Measurements from ENCODE around the gene IGIP.

Gene IGIP

GRCh38 chr5:140141241-140141640 is 15.5 kb downstream of the IGIP start:
- TF ChIP-seq POLR2AphosphoS5 (IDR thresholded peaks at IDR 0.05; ENCODE audit: low read depth, low read length) (no peak), TAF1 (IDR thresholded peaks at IDR 0.05; ENCODE audit: borderline replicate concordance, insufficient read depth, low read length) (no peak)

DNA sequence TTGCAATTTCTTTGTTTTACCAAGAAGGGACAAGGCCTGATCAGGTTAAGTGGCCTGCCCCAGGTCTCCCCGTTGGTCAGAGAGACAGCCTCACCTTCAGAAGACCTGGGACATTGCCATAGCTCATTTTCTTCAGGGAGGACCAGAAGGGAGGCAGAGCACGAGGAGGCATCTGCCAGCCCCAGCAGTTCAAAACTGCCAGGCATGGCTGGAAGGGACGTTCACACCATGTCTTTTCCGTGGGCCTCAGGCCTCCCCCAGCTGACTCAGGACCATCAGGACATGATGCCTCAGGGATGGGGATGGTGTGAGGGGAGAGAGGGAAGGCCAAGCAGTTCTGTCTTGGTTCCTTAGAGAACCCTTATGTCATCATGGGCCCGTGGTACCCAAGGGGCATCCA is 16.5 kb downstream of the IGIP start:
- TF ChIP-seq SIN3A (IDR thresholded peaks at IDR 0.05; ENCODE audit: borderline replicate concordance, insufficient read depth, low read length) (no peak), POLR2AphosphoS5 (IDR thresholded peaks at IDR 0.05; ENCODE audit: low read depth, low read length) (no peak), TAF1 (IDR thresholded peaks at IDR 0.05; ENCODE audit: borderline replicate concordance, insufficient read depth, low read length) (no peak), FOXP2 (optimal IDR thresholded peaks at IDR 0.05; ENCODE audit: borderline replicate concordance, extremely low read depth, extremely low read length, insufficient read depth) (no peak)
- TF ChIP-seq, protein P1, sequence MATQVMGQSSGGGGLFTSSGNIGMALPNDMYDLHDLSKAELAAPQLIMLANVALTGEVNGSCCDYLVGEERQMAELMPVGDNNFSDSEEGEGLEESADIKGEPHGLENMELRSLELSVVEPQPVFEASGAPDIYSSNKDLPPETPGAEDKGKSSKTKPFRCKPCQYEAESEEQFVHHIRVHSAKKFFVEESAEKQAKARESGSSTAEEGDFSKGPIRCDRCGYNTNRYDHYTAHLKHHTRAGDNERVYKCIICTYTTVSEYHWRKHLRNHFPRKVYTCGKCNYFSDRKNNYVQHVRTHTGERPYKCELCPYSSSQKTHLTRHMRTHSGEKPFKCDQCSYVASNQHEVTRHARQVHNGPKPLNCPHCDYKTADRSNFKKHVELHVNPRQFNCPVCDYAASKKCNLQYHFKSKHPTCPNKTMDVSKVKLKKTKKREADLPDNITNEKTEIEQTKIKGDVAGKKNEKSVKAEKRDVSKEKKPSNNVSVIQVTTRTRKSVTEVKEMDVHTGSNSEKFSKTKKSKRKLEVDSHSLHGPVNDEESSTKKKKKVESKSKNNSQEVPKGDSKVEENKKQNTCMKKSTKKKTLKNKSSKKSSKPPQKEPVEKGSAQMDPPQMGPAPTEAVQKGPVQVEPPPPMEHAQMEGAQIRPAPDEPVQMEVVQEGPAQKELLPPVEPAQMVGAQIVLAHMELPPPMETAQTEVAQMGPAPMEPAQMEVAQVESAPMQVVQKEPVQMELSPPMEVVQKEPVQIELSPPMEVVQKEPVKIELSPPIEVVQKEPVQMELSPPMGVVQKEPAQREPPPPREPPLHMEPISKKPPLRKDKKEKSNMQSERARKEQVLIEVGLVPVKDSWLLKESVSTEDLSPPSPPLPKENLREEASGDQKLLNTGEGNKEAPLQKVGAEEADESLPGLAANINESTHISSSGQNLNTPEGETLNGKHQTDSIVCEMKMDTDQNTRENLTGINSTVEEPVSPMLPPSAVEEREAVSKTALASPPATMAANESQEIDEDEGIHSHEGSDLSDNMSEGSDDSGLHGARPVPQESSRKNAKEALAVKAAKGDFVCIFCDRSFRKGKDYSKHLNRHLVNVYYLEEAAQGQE (IDR thresholded peaks at IDR 0.05; ENCODE audit: insufficient read depth in 1 of 2, low read depth in 2 of 2, low read length in 2 of 2), result no peak

DNA sequence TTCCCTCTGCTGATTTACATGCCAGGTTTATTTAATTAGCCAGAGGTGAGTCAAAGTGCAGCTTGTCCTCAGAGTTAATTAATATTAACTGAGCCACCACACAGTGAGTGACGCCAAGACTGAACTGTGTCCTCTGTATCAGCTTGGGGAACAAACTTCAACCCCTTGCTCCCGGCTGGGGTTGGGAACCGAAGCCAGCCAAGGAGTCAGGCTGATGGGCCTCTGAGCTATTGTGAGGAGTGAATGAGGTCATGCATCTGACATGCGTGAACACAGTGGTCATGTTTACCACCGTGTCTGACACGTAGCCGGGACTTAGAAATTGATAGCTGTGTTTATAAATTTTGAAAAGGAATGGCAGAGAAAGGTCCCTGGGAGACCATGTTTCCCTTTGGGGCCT is 17.1 kb downstream of the IGIP start:
- TF ChIP-seq POLR2AphosphoS5 (IDR thresholded peaks at IDR 0.05; ENCODE audit: low read depth, low read length), result no peak
- TF ChIP-seq FOXP2 (optimal IDR thresholded peaks at IDR 0.05; ENCODE audit: borderline replicate concordance, extremely low read depth, extremely low read length, insufficient read depth), result no peak
- TF ChIP-seq, protein P1 (IDR thresholded peaks at IDR 0.05; ENCODE audit: insufficient read depth in 1 of 2, low read depth in 2 of 2, low read length in 2 of 2), result no peak
- no peak for TF ChIP-seq SIN3A (IDR thresholded peaks at IDR 0.05; ENCODE audit: borderline replicate concordance, insufficient read depth, low read length)
- no peak for TF ChIP-seq TAF1 (IDR thresholded peaks at IDR 0.05; ENCODE audit: borderline replicate concordance, insufficient read depth, low read length)

DNA sequence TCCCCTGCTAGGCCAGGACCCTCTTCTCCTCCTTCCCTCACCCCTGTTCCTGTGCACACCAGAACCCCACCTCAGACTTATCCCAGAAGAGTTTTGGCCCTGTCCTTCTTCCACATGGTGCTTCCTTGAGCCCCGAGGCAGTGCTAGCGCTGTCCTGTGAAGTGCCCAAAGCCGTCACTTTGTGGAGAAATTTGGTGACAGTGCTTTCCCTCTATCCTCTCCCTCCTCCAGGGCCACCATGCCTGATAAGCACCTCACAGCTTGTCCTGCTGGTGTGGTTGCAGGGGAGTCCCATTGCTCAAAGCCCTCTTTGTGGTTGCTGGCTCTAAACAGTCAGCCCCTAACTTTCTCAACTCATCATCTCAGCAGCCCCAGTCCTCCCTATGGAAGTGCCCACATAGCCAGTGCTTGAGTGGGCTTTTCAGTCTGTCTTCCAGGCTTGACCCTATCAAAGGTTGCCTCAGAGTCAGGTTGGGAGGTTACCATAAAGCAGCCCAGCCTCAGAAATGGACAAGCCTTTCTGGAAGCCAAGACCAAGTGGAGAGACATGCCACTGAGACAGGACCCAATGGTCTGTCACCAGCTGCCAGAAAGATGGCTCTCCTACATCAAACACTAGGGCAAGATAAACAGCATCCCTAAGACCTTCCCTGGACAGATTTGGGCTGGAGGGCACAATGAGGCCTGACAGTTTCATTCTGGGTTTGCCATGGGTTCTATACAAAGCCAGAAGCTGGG is 18.0 kb downstream of the IGIP start:
- TF ChIP-seq TAF1 (IDR thresholded peaks at IDR 0.05; ENCODE audit: borderline replicate concordance, insufficient read depth, low read length) (no peak), FOXP2 (optimal IDR thresholded peaks at IDR 0.05; ENCODE audit: borderline replicate concordance, extremely low read depth, extremely low read length, insufficient read depth) (no peak), POLR2AphosphoS5 (IDR thresholded peaks at IDR 0.05; ENCODE audit: low read depth, low read length) (no peak), SIN3A (IDR thresholded peaks at IDR 0.05; ENCODE audit: borderline replicate concordance, insufficient read depth, low read length) (no peak)
- TF ChIP-seq, protein P1 (IDR thresholded peaks at IDR 0.05; ENCODE audit: insufficient read depth in 1 of 2, low read depth in 2 of 2, low read length in 2 of 2), result no peak

GRCh38 chr5:140145256-140145655 is 19.5 kb downstream of the IGIP start:
- TF ChIP-seq POLR2AphosphoS5 (IDR thresholded peaks at IDR 0.05; ENCODE audit: low read depth, low read length) (no peak), SIN3A (IDR thresholded peaks at IDR 0.05; ENCODE audit: borderline replicate concordance, insufficient read depth, low read length) (no peak), FOXP2 (optimal IDR thresholded peaks at IDR 0.05; ENCODE audit: borderline replicate concordance, extremely low read depth, extremely low read length, insufficient read depth) (no peak), TAF1 (IDR thresholded peaks at IDR 0.05; ENCODE audit: borderline replicate concordance, insufficient read depth, low read length) (no peak)
- TF ChIP-seq, protein P1 (IDR thresholded peaks at IDR 0.05; ENCODE audit: insufficient read depth in 1 of 2, low read depth in 2 of 2, low read length in 2 of 2), result no peak

Measured in PFSK-1 (cell line).